HG03571 (cell line): Measurements from ENCODE around the gene LSP1.

Source experiments
- ATAC-seq: cut with Tn5 transposase; IDR thresholded peaks from one replicate; pipeline ENCODE4 v1.9.1; 2021; ENCODE audit not compliant: unreplicated experiment

The LSP1 gene

GRCh38 chr11:1824221-1825038 lies 28.5 kb upstream of the LSP1 start:
- no peak for ATAC-seq

- ATAC-seq, result no peak
Observed at GRCh38 chr11:1825039-1825740, 27.7 kb upstream of the LSP1 start.

DNA sequence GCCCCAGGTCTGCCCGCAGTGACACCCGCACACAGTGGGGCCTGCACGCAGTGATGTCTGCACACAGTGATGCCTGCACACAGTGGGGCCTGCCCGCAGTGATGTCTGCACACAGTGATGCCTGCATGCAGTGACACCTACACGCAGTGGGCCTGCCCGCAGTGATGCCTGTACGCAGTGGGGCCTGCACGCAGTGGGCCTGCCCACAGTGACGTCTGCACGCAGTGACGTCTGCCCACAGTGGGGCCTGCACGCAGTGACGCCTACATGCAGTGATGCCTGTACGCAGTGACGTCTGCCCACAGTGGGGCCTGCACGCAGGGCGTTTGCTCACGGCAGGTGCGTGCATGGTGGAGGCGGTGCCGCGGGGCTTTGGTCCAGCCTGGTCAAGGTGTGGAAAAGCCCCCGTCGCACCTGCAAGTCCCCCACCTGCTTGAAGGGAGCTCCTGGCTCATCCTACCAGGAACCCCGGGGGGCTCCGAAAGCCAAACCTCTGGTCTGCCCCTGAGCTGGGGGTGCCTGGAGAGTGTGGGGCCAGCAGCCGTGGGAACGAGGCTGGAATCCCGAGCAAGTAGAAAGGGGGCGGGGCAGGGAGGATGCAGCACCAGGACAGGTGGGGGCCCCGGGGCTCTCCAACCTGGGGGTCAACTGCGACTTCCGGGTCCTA lies 27.0 kb upstream of the LSP1 start:
- no peak for ATAC-seq

DNA sequence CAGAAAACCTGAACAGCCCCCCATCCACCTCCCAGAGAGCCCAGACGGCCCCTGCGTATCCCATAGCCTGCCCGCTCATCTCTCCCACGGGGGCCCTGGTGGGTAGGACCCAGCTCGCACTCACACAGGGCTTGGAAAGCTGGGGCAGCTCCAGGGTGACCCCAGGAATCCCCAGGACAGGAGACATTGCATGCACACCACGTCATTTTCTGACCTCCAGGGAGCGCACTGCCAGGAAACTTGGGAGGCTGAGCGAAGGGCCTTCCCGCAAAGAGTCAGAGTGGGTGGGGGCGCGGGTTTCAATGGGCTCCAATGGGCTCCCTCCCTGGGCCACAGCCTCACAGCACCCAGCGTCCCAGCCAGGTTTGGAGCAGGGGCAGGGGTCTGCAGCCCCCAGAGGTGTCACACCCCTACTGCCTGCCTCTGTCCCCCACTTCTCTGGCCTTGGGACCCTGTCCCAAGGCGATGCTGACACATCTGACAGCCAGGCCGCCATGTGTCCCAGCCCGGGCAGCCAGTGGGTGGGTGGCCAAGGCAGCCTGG lies 26.3 kb upstream of the LSP1 start:
- ATAC-seq, result no peak

GRCh38 chr11:1827095-1827813 lies 25.6 kb upstream of the LSP1 start:
- ATAC-seq, result no peak

DNA sequence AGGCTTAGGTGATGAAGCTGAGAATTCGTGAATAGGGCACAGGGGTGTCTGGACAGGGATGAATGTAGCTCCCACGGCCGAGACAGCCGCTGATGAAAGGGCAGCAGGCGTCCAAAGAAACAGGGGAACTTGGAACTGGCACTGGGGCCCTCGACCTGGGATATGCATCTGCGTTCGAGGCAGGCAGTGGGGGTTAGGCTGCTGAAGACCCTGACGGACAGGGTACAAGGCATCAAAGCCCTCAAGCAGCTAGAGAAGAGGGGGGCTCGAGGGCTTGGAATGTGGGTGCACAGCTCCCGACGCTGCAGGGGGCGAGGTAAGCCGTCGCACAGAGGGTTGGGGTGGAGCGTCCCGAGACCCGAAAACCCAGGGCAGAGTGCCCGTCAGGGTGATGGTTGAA lies 25.0 kb upstream of the LSP1 start:
- no peak for ATAC-seq

- ATAC-seq, result no peak
Observed at GRCh38 chr11:1828542-1828941, 24.3 kb upstream of the LSP1 start.

DNA sequence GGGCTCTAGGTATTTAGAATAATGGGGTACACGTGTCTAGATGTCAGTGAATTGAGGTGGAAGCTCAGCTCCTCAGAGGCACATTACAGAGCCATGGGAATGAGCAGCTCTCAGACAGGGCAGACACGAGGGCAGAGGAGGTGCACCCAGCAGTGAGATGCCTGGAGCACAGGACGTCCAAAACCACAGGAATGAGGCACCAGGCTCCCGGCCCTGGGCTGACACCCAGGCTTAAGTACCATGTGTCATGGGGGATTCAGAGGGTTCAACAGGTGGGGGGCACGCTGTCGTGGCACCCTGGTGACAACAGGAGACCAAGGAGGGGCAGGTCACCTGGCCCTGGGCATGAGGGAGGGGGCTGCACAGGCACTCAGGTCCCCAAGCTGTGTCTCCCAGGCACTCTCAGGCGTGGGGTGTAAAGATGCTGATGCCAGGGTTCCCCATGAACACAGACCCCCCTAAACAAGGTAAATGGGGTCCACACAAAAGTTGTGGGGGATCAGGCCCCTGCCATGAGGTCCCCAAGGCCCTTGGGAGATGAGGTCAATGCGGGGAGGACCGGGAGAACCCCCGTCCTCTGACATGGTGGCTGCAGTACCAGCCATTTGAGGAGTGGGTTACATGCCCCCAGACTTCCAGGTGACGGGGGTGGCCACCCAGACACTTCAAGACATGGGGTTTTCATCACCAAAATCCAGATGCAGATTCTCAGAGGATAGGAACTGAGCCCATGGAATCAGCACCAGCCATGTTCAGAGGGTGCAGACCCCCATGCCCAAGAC lies 23.7 kb upstream of the LSP1 start:
- ATAC-seq, result no peak

GRCh38 chr11:1830004-1830321 lies 22.9 kb upstream of the LSP1 start:
- ATAC-seq, result no peak

DNA sequence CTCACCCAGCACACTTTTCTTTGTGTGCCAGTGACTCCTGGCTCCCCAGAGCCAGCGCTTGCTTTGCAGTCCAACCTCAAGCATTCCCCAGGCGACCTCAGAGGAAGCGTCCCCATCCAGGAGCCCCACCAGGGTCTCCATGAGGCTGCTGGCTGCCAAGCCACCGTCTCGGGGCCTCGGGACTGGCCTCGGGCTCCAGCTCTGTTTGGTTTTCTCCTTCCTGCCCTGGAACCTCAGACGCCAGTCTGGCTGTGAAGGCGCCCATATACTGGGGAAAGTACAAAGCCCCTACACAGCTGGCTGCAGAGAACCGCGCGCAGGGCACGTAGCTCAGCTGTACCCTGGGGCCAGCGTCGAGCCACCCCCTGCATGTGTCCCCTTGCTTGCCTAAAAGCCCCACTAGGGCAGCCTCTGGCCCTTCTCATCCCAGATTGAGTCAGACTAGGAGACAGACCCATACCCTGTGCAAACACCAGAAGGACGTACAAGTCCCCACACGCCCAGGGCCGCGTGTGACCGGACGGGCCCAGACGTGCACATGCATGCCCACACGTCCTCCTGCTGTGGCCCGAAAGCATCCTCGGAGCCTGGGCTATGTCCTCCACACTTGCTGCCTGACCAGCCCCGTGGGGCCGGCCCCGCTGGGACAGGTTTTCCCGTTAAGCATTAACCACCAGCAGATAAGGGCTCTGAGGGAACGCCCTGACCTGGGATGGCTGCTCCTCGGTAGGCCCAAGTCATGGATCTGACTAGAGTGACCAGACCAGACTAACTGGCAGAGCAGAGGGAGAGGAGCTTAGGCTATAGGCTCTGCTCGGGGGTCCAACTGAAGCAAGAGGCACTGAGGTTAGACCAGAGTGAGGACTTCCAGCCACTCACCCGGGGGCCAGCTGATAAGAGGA lies 22.3 kb upstream of the LSP1 start:
- no peak for ATAC-seq

DNA sequence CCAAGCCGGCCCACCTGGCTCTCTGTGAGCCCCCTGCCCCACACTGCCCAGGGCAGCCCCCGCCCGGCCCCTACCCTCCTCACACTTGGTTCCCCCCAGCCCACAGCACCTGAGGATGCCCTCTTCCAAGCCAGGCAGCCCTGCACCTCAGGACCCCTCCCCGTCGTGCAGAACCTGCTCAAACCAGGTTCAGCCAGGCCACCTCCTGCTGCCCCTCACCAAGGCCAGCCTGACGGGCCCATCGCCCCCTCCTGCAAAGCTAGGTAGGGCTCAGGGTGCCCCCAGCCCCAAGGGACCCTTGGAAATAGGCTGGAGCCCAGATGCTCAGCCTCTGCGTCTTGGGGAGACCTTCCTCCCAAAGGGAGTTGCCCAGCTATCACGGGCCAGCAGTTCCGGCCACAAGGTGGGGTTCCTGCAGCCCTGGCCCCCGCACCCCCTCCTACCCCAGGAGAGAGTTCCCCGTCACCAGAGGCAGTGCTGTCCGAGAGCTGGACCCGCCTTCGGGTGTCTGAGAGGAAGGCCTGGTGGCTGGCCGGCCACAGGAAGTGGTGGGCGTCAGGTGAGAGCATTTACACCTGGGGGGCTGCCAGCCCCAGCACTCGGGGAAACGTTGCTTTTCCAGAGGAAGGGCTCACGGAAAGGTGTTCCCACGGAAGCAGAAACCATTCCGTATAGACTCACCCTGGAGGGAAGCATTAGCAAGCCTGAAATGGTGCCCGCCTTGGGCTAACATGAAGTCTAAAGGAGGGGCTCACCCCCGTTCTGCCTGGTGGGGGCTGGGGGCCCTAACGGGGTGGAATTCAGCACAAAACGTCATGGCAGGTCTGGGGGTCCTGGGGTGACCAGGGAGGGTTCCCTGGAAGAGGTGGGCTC lies 21.3 kb upstream of the LSP1 start:
- no peak for ATAC-seq

GRCh38 chr11:1832211-1832919 lies 20.5 kb upstream of the LSP1 start:
- ATAC-seq, result no peak

GRCh38 chr11:1832920-1833295 lies 20.0 kb upstream of the LSP1 start:
- no peak for ATAC-seq

GRCh38 chr11:1834062-1834610 lies 18.7 kb upstream of the LSP1 start:
- ATAC-seq, result no peak

DNA sequence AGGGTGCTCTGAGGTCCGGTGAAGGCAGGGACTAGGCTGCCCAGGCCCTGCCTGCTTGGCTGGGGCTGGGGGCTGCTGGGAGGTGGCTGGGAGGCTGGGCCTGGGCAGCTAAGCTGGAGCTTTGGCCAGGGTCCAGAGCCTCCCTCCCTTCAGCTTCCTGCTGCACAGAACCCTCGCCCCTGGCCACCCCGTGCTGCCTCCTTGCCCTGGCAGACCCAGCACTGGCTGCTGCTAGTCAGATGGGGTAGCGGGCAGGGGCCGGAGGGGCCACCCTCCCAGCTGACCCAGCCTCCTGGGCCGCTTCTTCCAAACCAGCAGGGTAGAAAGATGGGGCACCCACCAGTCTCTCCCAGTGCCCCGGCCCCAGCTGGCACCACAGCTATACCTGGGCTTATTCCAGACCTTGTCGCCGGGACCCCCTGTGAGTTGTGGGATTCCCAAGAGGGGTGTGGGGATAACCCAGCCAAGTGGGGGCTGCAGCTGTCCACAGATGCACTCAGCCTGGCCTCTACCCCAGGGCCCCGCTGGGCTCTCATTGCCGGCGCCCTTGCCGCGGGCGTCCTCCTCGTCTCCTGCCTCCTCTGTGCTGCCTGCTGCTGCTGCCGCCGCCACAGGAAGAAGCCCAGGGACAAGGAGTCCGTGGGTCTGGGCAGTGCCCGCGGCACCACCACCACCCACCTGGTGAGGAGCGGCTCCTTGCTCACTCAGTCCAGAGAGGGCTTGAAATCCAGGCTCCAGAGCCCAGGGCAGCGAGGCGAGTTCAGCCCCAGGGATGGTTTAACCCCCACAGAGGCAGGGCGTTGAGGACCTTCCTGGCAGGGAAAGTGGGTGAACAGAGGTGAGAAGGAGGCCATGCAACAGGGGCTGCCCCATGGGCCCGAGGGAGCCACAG lies 17.9 kb upstream of the LSP1 start, which contains the start of gene SYT8:
Gene SYT8 (plus strand): TSS at position 212 of the 892 bp plus-strand sequence. CDS start 116 bp downstream, at position 328.
- ATAC-seq, result no peak

DNA sequence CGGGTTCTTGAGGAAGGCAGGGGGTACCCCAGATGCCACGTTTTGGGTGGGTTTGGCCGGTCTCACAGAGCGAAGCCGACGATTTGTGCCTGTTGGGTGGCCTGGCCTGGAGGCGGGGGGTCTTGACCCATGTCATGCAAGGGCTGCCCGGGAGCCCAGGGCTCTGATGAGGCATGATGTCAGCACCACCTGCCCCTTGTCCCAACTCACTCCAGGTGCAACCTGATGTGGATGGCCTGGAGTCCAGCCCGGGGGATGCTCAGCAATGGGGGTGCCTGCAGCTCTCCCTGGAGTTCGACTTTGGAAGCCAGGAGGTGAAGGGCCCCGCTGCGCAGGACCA lies 17.2 kb upstream of the LSP1 start:
- ATAC-seq, result no peak
